Activated CD4-positive, alpha-beta memory T cell treated with anti-CD3 and anti-CD28 coated beads for 36 hours (primary cell): Measurements from ENCODE around the gene GARS1. TPM values are rescaled to one million over a fixed set of nuclear protein-coding genes. Genes with fewer than 3 reads are reported as not detected.
"Not testable (repeated sequence)": the region's sequence is repeated elsewhere in the genome, so short reads cannot be mapped to it uniquely, and the experiment has no call there.

ENCODE experiments used
- CTCF ChIA-PET: fragments of 350-600 bp; sonication (Branson Sonifier 250); formaldehyde crosslinking; loops from one replicate; lab custom pipeline; 2021; ENCODE audit warnings: antibody characterized with exemption, inconsistent platforms; lab: Charles Lee
- POLR2A ChIA-PET: fragments of 350-600 bp; sonication (Branson Sonifier 250); formaldehyde crosslinking; loops from one replicate; lab custom pipeline; 2021; ENCODE audit warnings: antibody characterized with exemption; lab: Charles Lee
- DNase-seq: peaks from one replicate; pipeline ENCODE4 v3.0.0-alpha.2; 2020
- H3K27ac Mint-ChIP-seq: one replicate; pipeline ENCODE4 v1.8.0; 2021; ENCODE audit warnings: mixed read lengths
- H3K27me3 Mint-ChIP-seq: one replicate; pipeline ENCODE4 v1.8.0; 2021; ENCODE audit warnings: mixed read lengths
- H3K36me3 Mint-ChIP-seq: one replicate; pipeline ENCODE4 v1.8.0; 2021; ENCODE audit warnings: mixed read lengths
- H3K4me1 Mint-ChIP-seq: one replicate; pipeline ENCODE4 v1.8.0; 2021; ENCODE audit warnings: low read depth, mixed read lengths
- H3K4me3 Mint-ChIP-seq: one replicate; pipeline ENCODE4 v1.8.0; 2021; ENCODE audit warnings: mild to moderate bottlenecking, mixed read lengths
- H3K9me3 Mint-ChIP-seq: one replicate; pipeline ENCODE4 v1.8.0; 2021; ENCODE audit warnings: mixed read lengths
- intact Hi-C: fragments of 100-400 bp; cut with micrococcal nuclease; formaldehyde crosslinking; loops from one replicate; pipeline ENCODE4 v1.15.1; 2023
- total RNA-seq, 2 experiments: library from RNA; stranded (reverse); gene quantifications; one replicate each; pipeline ENCODE4 v1.2.3, GENCODE V29; 2021

GARS1 gene
- total RNA-seq, 2 experiments from 2014 or later = 345 to 368 TPM

DNA sequence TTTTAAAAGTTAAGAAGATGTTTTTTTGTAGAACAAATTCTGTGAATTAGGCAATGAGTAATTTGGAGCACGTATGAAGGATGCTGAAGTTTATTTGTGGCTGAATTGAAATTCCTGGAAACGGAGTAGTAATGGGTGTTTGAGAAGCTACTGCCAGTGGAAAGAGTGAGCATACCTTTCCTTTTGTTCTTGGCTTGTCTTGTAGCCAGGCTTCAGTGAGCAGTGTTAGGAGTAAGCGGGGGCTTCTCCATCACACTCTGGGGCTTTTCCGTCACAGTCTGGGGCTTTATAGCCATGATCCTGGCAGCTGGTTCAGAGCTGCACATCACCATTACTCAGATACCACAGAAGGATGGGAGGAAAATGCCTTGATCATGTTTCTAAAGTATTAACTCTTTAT, 32.3 kb downstream of the GARS1 start:
- POLR2A ChIA-PET = interaction anchor here (1.0 to 1.4 kb wide), 4 partner anchors 8 to 50 kb away, joined by 3 to 7 read pairs (median 4); no protein-coding TSS in a partner anchor
- CTCF ChIA-PET = interaction anchor here (0.7 to 0.9 kb wide), 3 partner anchors 34 to 113 kb away, joined by 3 to 7 read pairs (median 4); no protein-coding TSS in a partner anchor
- H3K27me3 Mint-ChIP-seq = no peaks in the 10 kb centered on the region
- peak; percentile 45 for DNase-seq
- no peak overlapping the region for H3K4me3 Mint-ChIP-seq
- H3K36me3 Mint-ChIP-seq = peaks cover 71% of the 10 kb centered on the region
- no peaks in the 10 kb centered on the region for H3K9me3 Mint-ChIP-seq
- H3K27ac Mint-ChIP-seq = peak overlapping the region; percentile 86
- H3K4me1 Mint-ChIP-seq = peaks cover 27% of the 10 kb centered on the region
- intact Hi-C loops = loop anchor here (1.0 to 10.0 kb wide), 2 partner anchors 14 to 108 kb away; no protein-coding TSS in a partner anchor

DNA sequence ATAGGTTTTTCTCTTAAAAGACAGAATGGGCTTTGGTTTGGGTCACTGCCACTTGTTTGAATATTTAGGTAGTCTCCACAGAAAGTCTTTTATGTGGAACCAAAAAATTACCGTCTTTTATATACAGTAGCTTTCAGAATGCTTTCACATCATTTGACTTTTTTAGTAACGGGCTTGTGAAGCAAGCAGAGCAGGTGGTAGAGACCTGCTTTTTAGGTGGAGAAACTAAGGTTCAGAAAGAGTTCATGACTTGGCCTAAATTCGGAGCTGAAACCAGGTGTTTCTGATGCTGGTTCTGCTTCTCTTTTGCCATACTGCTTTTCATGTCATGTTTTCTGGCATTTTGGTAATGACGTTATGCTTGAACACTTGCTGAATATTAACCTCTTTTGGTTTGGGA, 36.3 kb downstream of the GARS1 start:
- no peak for DNase-seq
- H3K4me3 Mint-ChIP-seq = no peak overlapping the region
- CTCF ChIA-PET = no interaction called here
- H3K27ac Mint-ChIP-seq = peak overlapping the region; percentile 13
- no peaks in the 10 kb centered on the region for H3K9me3 Mint-ChIP-seq
- peaks cover 16% of the 10 kb centered on the region for H3K4me1 Mint-ChIP-seq
- POLR2A ChIA-PET = no interaction called here
- no peaks in the 10 kb centered on the region for H3K27me3 Mint-ChIP-seq
- H3K36me3 Mint-ChIP-seq = peaks cover 77% of the 10 kb centered on the region
- intact Hi-C loops = no loop called here

DNA sequence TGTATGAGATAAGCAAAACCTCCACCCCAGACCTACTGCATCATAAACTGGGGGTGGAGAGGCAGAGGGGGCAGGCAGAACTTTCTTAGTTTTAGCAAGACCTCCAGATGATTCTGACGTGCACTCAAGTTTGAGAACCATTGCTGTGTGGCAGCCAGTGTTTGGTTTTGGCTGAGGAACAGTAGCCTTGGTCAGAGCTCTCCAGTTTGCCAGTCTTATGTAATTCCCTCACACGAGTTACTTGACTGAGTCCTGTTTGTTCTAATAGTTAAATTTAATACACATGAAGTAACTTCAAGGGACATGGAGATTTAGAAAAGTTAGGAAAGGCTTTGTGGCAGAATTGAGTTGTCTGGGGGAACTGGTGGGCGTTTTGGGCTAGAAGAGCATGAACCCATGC, 38.5 kb downstream of the GARS1 start:
- Mint-ChIP-seq H3K27ac (no peak overlapping the region), H3K9me3 (no peaks in the 10 kb centered on the region), H3K36me3 (peaks cover 64% of the 10 kb centered on the region), H3K4me3 (no peak overlapping the region), H3K4me1 (no peaks in the 10 kb centered on the region), H3K27me3 (no peaks in the 10 kb centered on the region)
- intact Hi-C loops = no loop called here
- no peak for DNase-seq
- ChIA-PET POLR2A (no interaction called here), CTCF (interaction anchor here (1.0 kb wide), 1 partner anchor 44 kb away, joined by 3 read pairs; no protein-coding TSS in a partner anchor)

DNA sequence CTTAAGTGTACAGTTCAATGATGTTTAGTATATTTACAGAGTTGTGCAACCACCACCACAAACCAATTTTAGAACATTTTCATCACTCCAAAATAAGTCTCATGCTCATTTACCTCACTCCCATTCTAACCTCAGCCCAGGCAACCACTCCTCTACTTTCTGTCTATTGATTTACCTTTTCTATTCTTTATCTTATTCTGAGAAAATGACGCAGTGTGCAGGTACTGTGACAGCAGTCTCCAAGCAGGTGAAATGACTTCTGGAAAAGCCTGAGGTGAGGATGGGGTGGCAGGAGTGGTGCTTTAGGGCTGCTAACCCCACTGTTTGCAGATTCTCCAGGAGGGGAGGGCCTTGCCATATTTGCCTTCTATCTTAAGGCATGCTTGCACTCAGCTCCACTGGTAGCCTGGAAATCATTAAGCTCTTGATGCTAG, 39.5 kb downstream of the GARS1 start:
- peak overlapping the region; percentile 1 for H3K27ac Mint-ChIP-seq
- intact Hi-C loops = no loop called here
- no peak overlapping the region for H3K4me3 Mint-ChIP-seq
- DNase-seq = no peak
- ChIA-PET POLR2A (no interaction called here), CTCF (no interaction called here)
- no peaks in the 10 kb centered on the region for H3K9me3 Mint-ChIP-seq
- H3K27me3 Mint-ChIP-seq = no peaks in the 10 kb centered on the region
- H3K36me3 Mint-ChIP-seq = peaks cover 55% of the 10 kb centered on the region
- no peaks in the 10 kb centered on the region for H3K4me1 Mint-ChIP-seq

DNA sequence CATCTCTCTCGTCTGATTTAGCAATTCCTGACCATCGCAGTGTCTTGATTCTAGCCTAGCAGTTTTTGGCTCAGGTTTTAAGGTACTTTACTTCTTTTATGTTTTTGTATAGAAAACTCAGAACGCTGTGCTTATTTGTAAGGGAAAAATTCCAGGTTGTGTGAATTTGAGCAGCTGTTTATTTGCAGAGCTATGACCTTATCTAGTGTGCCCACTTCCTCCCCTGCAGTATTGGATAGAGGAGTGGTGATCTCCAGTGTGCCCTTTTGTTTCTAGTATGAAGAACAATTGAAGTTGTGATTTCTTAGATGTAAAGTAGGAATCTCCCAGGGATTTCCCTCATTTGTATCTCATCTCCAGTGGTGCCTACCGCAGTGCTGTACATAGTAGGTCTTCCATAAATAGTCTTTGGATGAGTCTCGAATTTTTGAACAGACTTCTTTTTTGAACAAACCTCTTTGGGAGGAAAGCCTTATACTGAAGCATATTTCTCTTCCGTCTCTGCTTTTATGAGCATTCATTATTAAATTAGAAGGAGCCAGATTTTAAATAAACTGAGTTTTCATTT, 40.0 kb downstream of the GARS1 start:
- no peaks in the 10 kb centered on the region for H3K9me3 Mint-ChIP-seq
- H3K36me3 Mint-ChIP-seq = peaks cover 53% of the 10 kb centered on the region
- ChIA-PET POLR2A (interaction anchor here (1.1 kb wide), 1 partner anchor 12 kb away, joined by 3 read pairs; no protein-coding TSS in a partner anchor), CTCF (interaction anchor here (0.6 kb wide), 1 partner anchor 11 kb away, joined by 4 read pairs; no protein-coding TSS in a partner anchor)
- no peaks in the 10 kb centered on the region for H3K4me1 Mint-ChIP-seq
- no peak overlapping the region for H3K27ac Mint-ChIP-seq
- intact Hi-C loops = no loop called here
- no peaks in the 10 kb centered on the region for H3K27me3 Mint-ChIP-seq
- H3K4me3 Mint-ChIP-seq = no peak overlapping the region
- DNase-seq = no peak

DNA sequence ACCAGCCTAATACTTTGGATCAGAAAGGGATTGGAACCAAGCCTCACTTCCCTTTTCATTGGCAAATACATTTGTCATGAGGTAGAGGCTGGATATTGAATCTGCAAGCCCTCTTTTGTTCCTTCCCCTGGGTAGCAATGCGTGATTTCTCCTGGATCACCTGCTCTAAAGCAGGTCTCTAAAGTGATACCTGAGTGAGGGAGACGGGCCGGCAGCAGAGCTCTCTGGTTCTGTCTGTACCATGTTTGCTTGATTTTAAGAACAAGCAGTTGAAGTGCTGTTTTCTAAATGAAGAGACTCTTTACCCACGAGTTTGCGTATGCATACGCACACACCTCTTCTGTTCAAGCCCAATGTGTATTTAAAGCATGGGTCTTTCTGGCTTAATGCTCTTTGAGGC, 41.1 kb downstream of the GARS1 start:
- no peak overlapping the region for H3K4me3 Mint-ChIP-seq
- POLR2A ChIA-PET = interaction anchor here (1.1 kb wide), 1 partner anchor 11 kb away, joined by 3 read pairs; no protein-coding TSS in a partner anchor
- H3K36me3 Mint-ChIP-seq = peaks cover 49% of the 10 kb centered on the region
- DNase-seq = no peak
- CTCF ChIA-PET = no interaction called here
- H3K27me3 Mint-ChIP-seq = no peaks in the 10 kb centered on the region
- intact Hi-C loops = no loop called here
- H3K4me1 Mint-ChIP-seq = no peaks in the 10 kb centered on the region
- H3K9me3 Mint-ChIP-seq = no peaks in the 10 kb centered on the region
- H3K27ac Mint-ChIP-seq = no peak overlapping the region

DNA sequence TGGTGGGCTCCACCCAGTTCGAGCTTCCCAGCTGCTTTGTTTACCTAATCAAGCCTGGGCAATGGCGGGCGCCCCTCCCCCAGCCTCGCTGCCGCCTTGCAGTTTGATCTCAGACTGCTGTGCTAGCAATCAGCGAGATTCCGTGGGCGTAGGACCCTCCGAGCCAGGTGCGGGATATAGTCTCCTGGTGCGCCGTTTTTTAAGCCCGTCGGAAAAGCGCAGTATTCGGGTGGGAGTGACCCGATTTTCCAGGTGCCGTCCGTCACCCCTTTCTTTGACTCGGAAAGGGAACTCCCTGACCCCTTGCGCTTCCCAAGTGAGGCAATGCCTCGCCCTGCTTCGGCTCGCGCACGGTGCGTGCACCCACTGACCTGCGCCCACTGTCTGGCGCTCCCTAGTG, 47.6 kb downstream of the GARS1 start:
- H3K4me1 Mint-ChIP-seq, H3K27me3 Mint-ChIP-seq, H3K27ac Mint-ChIP-seq, H3K9me3 Mint-ChIP-seq, DNase-seq, H3K4me3 Mint-ChIP-seq, POLR2A ChIA-PET, CTCF ChIA-PET, intact Hi-C loops: not testable (repeated sequence)
- H3K36me3 Mint-ChIP-seq = peaks cover 20% of the 10 kb centered on the region

DNA sequence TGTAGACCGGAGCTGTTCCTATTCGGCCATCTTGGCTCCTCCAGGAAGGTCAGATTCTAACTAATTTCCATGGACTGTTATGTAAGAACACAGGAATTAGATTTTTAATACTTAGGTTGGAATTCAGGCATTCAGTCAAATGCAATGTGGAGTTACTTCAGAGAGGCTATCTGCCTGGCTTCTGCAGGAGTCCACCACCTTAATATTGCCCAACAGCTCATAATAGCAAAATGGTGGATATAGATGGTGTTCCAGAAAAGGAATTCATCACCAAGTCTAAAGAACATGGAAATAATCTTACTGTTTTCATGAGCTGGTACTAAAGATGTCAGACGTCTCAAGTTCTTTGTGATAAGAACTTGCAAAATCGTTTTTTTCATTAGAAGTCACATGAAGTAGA, 48.1 kb downstream of the GARS1 start:
- no peak overlapping the region for H3K4me3 Mint-ChIP-seq
- H3K27ac Mint-ChIP-seq = no peak overlapping the region
- intact Hi-C loops = no loop called here
- POLR2A ChIA-PET = no interaction called here
- H3K36me3 Mint-ChIP-seq = peaks cover 19% of the 10 kb centered on the region
- no peaks in the 10 kb centered on the region for H3K4me1 Mint-ChIP-seq
- H3K9me3 Mint-ChIP-seq = no peaks in the 10 kb centered on the region
- CTCF ChIA-PET = no interaction called here
- DNase-seq = no peak
- no peaks in the 10 kb centered on the region for H3K27me3 Mint-ChIP-seq

DNA sequence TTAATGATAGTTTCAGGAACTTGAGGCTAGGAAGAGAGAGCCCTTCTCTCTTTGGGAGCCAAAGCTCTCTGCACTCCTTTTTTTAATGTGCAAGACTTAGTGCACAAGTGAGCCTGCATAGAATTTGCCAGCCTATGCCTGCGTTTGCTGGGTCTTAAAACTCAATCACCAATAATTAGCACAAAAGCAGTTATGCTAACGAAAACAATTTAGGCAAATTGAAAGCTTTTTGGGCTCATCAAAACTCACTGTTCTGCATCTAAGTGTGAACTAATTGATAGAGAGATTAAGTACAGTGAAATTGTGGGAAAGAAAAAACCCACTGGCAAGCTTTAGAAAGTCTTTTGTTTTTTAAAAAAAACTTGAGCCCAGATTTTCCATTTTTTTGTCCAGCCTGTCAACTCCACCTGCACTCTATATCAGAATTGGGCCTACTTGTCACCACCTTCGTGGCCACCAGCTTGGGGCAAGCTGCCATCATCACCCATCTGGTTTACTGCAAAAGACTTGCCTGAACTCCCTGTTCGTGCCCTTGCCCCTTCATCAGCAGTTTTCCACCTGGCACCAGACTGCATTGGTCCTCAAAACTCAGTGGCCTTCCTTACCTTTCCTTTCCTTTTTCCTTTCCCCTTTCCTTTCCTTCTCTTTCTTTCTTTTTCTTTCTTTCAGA, 49.7 kb downstream of the GARS1 start:
- POLR2A ChIA-PET = no interaction called here
- no peak overlapping the region for H3K27ac Mint-ChIP-seq
- CTCF ChIA-PET = no interaction called here
- peaks cover 19% of the 10 kb centered on the region for H3K36me3 Mint-ChIP-seq
- intact Hi-C loops = no loop called here
- DNase-seq = no peak
- H3K4me1 Mint-ChIP-seq = no peaks in the 10 kb centered on the region
- H3K9me3 Mint-ChIP-seq = no peaks in the 10 kb centered on the region
- no peak overlapping the region for H3K4me3 Mint-ChIP-seq
- no peaks in the 10 kb centered on the region for H3K27me3 Mint-ChIP-seq

DNA sequence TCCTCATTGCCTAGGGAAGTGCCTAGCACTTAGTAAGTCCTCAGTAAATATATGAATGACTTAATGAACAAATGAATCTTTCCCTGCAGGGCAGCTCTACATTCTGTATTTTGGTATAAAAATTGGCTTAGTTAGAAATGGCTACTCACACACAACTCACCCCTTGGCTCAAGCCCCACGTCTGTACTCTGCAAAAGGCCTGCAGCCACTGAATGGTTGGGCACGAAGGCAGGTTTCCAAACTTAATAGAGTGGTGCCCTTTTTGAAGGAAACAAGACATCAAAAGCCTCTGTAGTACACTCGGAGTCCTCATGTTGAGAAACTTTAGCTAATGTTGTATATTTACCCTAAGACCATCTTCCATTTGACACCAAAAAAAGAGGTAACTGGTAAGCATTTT, 51.0 kb downstream of the GARS1 start:
- Mint-ChIP-seq H3K4me3 (no peak overlapping the region), H3K27me3 (no peaks in the 10 kb centered on the region), H3K36me3 (peaks cover 19% of the 10 kb centered on the region), H3K9me3 (no peaks in the 10 kb centered on the region), H3K27ac (no peak overlapping the region), H3K4me1 (no peaks in the 10 kb centered on the region)
- no peak for DNase-seq
- POLR2A ChIA-PET = interaction anchor here (0.6 to 1.4 kb wide), 2 partner anchors 11 to 161 kb away, joined by 3 read pairs; no protein-coding TSS in a partner anchor
- CTCF ChIA-PET = no interaction called here
- intact Hi-C loops = no loop called here

DNA sequence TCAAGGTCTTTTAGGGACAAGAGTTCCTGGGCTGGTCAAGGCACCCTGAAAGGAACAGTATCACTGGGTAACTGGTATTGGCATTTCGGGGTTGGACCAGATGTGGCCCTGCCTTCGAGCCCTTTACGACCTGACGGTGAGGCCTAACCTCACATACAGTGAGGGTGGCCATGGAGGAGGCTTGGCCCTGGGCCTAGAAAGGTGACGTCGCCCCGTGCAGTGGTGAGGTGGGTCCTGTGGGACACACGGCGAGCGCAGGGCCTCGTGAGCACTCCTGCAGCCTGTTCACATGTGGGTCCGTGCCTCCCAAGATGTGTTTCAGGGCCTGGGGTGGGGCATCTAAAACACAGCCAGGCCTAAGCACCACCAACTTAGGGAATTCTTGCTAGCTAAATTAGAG, 51.5 kb downstream of the GARS1 start:
- Mint-ChIP-seq H3K9me3 (no peaks in the 10 kb centered on the region), H3K27ac (no peak overlapping the region), H3K36me3 (peaks cover 19% of the 10 kb centered on the region), H3K4me1 (no peaks in the 10 kb centered on the region), H3K4me3 (no peak overlapping the region), H3K27me3 (no peaks in the 10 kb centered on the region)
- no peak for DNase-seq
- ChIA-PET POLR2A (interaction anchor here (0.6 to 1.4 kb wide), 2 partner anchors 11 to 161 kb away, joined by 3 read pairs; no protein-coding TSS in a partner anchor), CTCF (interaction anchor here (1.0 kb wide), 1 partner anchor 94 kb away, joined by 3 read pairs; no protein-coding TSS in a partner anchor)
- intact Hi-C loops = no loop called here

DNA sequence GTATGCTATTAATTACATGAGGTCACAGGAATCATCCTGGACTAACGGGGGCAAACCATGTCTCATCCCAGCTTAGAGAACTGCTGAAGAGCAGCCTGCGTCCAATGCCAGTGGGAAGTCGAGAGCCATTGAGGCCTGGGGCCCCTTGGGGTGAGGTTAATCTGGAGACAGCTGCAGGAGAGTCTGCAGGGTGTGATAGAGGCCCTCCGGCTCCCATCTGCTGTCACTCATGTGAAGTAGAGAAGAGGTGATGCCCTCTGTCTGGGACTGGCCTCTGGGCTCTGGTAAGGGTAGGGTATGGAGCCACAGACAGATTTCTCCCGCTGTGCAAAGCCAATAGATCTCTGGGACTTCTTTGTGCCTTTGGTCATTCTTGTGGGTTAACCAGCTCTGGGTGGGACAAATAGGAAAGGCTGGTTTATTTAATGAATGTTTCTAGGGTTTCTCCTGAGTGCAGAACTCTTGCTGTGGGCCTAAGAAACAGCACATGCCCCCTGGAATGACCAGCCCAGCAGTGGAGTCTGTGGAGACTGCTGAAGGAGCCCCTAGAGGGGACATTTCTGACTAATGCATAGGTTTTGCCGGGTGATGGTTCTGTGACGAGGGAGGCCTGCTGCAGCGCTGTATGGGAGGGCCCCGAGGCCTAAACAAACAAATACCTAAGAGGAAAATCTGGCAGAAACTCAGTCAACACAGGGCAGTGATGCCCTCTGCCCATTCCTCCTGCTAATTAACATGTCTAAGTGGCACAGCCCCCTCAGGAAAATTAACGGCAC, 53.1 kb downstream of the GARS1 start:
- POLR2A ChIA-PET = no interaction called here
- Mint-ChIP-seq H3K9me3 (no peaks in the 10 kb centered on the region), H3K4me1 (no peaks in the 10 kb centered on the region), H3K27me3 (no peaks in the 10 kb centered on the region), H3K36me3 (peaks cover 19% of the 10 kb centered on the region), H3K4me3 (no peak overlapping the region), H3K27ac (no peak overlapping the region)
- intact Hi-C loops = no loop called here
- DNase-seq = no peak
- CTCF ChIA-PET = no interaction called here
